ENCODE measurements around the gene ST6GALNAC5. TPM values are rescaled to one million over a fixed set of nuclear protein-coding genes. Genes with fewer than 3 reads are reported as not detected.

ST6GALNAC5 gene
- total RNA-seq, 2 donors from 2014 or later, result not detected

DNA sequence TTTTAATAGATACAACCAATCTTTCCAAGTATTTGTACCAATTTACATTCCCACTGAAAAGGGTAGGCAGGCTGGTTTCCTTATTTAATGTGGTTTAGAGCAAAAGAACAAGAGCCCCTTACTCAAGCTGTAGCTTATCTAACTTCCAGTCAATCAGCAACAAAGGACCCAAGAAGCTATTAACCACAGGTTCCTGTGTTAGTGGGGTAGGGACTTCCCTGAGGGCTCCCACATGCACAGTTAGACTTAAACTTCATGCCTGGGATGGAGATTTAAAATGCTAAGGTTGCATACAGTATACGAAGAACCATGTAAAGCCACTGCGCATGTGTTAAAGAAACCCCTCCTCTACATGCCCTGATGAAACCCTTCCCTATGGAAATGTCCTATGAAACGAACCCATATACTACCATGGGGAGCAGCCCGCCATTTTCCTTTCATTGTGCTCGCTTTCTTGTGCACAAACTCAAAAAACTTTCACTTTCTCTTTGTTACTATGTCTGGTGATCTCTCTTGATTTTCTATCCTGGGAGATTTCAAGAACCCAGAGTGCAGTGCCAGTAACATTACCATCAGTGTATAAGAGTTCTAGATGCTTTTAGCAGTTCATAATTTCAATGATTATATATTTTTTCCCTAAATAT lies 23.3 kb upstream of the ST6GALNAC5 start:
- Mint-ChIP-seq H3K27ac (no peak overlapping the region), H3K4me3 (no peak overlapping the region), H3K4me1 (peaks cover 4% of the 10 kb centered on the region), H3K27me3 (no peaks in the 10 kb centered on the region), H3K36me3 (ENCODE audit: low read depth) (no peaks in the 10 kb centered on the region)
- DNase-seq, result no peak
- H3K9me3 ChIP-seq (ENCODE audit: control insufficient read depth, low read length, poor library complexity, severe bottlenecking), result no peaks in the 10 kb centered on the region
- peak; percentile 32 for ATAC-seq

DNA sequence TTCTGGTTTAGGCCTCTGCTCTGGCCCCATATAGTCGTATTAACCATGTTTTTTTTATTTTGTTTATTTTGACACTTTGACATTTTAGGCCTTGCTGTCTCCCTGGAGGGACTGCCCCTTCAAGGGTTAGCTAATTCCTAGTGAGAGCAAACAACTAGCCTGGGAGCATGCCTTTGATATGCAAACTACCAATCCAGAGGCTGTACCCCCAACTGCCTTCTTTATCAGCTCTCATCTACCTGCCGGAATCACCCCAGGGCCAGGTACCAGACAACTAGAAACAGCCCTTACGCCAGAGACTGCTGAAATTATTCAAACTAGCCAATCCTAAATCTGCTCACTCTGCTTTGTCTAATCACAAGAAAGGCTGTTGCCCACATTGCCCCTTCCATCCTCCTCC lies 13.0 kb upstream of the ST6GALNAC5 start:
- ATAC-seq (no peak), DNase-seq (no peak)
- Mint-ChIP-seq H3K27me3 (peaks cover 9% of the 10 kb centered on the region), H3K4me3 (no peak overlapping the region), H3K4me1 (no peaks in the 10 kb centered on the region), H3K27ac (no peak overlapping the region), H3K36me3 (ENCODE audit: low read depth) (no peaks in the 10 kb centered on the region)
- H3K9me3 ChIP-seq (ENCODE audit: control insufficient read depth, low read length, poor library complexity, severe bottlenecking), result no peaks in the 10 kb centered on the region

- Mint-ChIP-seq H3K27ac (no peak overlapping the region), H3K4me3 (no peak overlapping the region), H3K4me1 (no peaks in the 10 kb centered on the region), H3K36me3 (ENCODE audit: low read depth) (no peaks in the 10 kb centered on the region), H3K27me3 (peaks cover 11% of the 10 kb centered on the region)
- no peak for ATAC-seq
- no peak for DNase-seq
- no peaks in the 10 kb centered on the region for H3K9me3 ChIP-seq (ENCODE audit: control insufficient read depth, low read length, poor library complexity, severe bottlenecking)
Observed at GRCh38 chr1:76856104-76856503, 11.2 kb upstream of the ST6GALNAC5 start.

GRCh38 chr1:76857138-76857537 lies 10.1 kb upstream of the ST6GALNAC5 start:
- H3K27ac Mint-ChIP-seq, result no peak overlapping the region
- no peak overlapping the region for H3K4me3 Mint-ChIP-seq
- peaks cover 11% of the 10 kb centered on the region for H3K27me3 Mint-ChIP-seq
- no peak for ATAC-seq
- no peak for DNase-seq
- no peaks in the 10 kb centered on the region for H3K4me1 Mint-ChIP-seq
- no peaks in the 10 kb centered on the region for H3K9me3 ChIP-seq (ENCODE audit: control insufficient read depth, low read length, poor library complexity, severe bottlenecking)
- H3K36me3 Mint-ChIP-seq (ENCODE audit: low read depth), result no peaks in the 10 kb centered on the region

- Mint-ChIP-seq H3K27me3 (peaks cover 17% of the 10 kb centered on the region), H3K4me1 (no peaks in the 10 kb centered on the region), H3K36me3 (ENCODE audit: low read depth) (no peaks in the 10 kb centered on the region), H3K4me3 (no peak overlapping the region), H3K27ac (no peak overlapping the region)
- ATAC-seq, result no peak
- H3K9me3 ChIP-seq (ENCODE audit: control insufficient read depth, low read length, poor library complexity, severe bottlenecking), result no peaks in the 10 kb centered on the region
- DNase-seq, result no peak
Observed at GRCh38 chr1:76857973-76858372, 9.3 kb upstream of the ST6GALNAC5 start.

DNA sequence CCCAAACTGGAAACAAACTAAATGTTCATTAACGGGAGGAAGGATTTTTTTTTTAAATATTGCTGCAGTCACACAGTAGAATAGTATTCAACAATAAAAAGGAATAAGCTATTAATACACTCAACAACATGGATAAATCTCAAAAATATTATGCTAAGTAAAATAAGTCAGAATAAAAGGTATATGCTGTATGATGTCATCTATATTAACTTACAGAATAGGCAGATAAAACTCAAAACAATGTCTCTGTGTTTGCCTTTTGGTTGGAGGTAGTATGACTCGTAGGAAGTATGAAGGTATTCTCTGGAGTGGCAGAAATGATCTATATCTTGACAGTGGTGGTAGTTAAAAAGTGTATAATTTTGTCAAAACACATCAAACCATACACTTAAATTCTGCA lies 6.1 kb upstream of the ST6GALNAC5 start:
- H3K4me1 Mint-ChIP-seq, result no peaks in the 10 kb centered on the region
- peaks cover 42% of the 10 kb centered on the region for H3K27me3 Mint-ChIP-seq
- no peak for ATAC-seq
- H3K4me3 Mint-ChIP-seq, result no peak overlapping the region
- H3K36me3 Mint-ChIP-seq (ENCODE audit: low read depth), result no peaks in the 10 kb centered on the region
- H3K9me3 ChIP-seq (ENCODE audit: control insufficient read depth, low read length, poor library complexity, severe bottlenecking), result no peaks in the 10 kb centered on the region
- no peak overlapping the region for H3K27ac Mint-ChIP-seq
- no peak for DNase-seq

DNA sequence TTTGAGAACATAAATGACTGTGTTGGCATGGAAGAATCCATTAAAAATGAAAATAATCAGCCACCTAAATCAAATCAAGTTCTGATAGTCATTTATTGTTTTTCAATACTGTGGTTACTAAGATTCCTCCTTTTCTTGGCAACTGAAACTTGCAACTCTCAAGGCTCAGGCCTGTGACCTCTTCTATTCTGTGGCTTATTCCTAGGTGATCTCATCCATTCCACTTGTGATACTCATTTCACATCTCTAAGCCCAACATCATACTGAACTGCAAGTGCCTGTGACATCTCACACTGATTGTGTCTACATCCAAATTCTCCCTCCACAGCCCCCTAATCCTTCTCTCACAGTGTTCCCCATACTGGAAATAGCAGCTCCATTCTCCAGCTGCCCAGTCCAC lies 4.8 kb upstream of the ST6GALNAC5 start:
- H3K27me3 Mint-ChIP-seq, result peaks cover 52% of the 10 kb centered on the region
- ATAC-seq (no peak), DNase-seq (no peak)
- H3K9me3 ChIP-seq (ENCODE audit: control insufficient read depth, low read length, poor library complexity, severe bottlenecking), result no peaks in the 10 kb centered on the region
- H3K27ac Mint-ChIP-seq, result no peak overlapping the region
- no peak overlapping the region for H3K4me3 Mint-ChIP-seq
- peaks cover under 1% of the 10 kb centered on the region for H3K4me1 Mint-ChIP-seq
- no peaks in the 10 kb centered on the region for H3K36me3 Mint-ChIP-seq (ENCODE audit: low read depth)

DNA sequence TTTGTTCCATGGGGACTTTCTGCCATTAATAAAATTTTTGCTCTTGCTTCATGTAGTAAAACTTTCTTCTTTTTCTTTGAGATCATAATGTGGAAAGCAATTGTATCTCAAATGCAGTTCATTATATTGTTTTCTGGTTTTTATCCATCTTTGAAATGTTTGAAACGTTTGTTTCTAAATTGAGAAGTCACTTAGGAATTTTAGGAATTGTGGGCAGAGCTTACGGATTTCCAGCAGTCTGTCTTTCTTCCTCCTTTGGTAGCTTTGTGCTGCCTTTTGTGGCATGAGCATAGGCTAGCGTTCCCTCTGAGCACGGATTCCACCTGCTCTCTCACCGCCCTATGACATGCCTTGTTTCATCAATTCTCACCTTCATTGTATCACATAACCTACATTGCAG lies 2.9 kb upstream of the ST6GALNAC5 start:
- no peak for DNase-seq
- peaks cover 4% of the 10 kb centered on the region for H3K4me1 Mint-ChIP-seq
- no peak overlapping the region for H3K4me3 Mint-ChIP-seq
- no peak overlapping the region for H3K27ac Mint-ChIP-seq
- H3K9me3 ChIP-seq (ENCODE audit: control insufficient read depth, low read length, poor library complexity, severe bottlenecking), result no peaks in the 10 kb centered on the region
- peaks cover 53% of the 10 kb centered on the region for H3K27me3 Mint-ChIP-seq
- no peak for ATAC-seq
- no peaks in the 10 kb centered on the region for H3K36me3 Mint-ChIP-seq (ENCODE audit: low read depth)

- Mint-ChIP-seq H3K27ac (no peak overlapping the region), H3K27me3 (peaks cover 66% of the 10 kb centered on the region)
Observed at GRCh38 chr1:76865696-76866286, 1.5 kb upstream of the ST6GALNAC5 start.

GRCh38 chr1:76866566-76866965 lies 714 bp upstream of the ST6GALNAC5 start:
- Mint-ChIP-seq H3K4me1 (peaks cover 4% of the 10 kb centered on the region), H3K36me3 (ENCODE audit: low read depth) (no peaks in the 10 kb centered on the region), H3K27ac (no peak overlapping the region), H3K27me3 (peaks cover 74% of the 10 kb centered on the region), H3K4me3 (no peak overlapping the region)
- H3K9me3 ChIP-seq (ENCODE audit: control insufficient read depth, low read length, poor library complexity, severe bottlenecking), result no peaks in the 10 kb centered on the region
- DNase-seq (no peak), ATAC-seq (no peak)

More at GRCh38 chr1:76865696-76866286, 1.5 kb upstream of the ST6GALNAC5 start:
- Mint-ChIP-seq H3K4me1 (peaks cover 4% of the 10 kb centered on the region), H3K36me3 (ENCODE audit: low read depth) (no peaks in the 10 kb centered on the region), H3K4me3 (no peak overlapping the region)
- no peaks in the 10 kb centered on the region for H3K9me3 ChIP-seq (ENCODE audit: control insufficient read depth, low read length, poor library complexity, severe bottlenecking)
- no peak for DNase-seq
- ATAC-seq, result no peak

DNA sequence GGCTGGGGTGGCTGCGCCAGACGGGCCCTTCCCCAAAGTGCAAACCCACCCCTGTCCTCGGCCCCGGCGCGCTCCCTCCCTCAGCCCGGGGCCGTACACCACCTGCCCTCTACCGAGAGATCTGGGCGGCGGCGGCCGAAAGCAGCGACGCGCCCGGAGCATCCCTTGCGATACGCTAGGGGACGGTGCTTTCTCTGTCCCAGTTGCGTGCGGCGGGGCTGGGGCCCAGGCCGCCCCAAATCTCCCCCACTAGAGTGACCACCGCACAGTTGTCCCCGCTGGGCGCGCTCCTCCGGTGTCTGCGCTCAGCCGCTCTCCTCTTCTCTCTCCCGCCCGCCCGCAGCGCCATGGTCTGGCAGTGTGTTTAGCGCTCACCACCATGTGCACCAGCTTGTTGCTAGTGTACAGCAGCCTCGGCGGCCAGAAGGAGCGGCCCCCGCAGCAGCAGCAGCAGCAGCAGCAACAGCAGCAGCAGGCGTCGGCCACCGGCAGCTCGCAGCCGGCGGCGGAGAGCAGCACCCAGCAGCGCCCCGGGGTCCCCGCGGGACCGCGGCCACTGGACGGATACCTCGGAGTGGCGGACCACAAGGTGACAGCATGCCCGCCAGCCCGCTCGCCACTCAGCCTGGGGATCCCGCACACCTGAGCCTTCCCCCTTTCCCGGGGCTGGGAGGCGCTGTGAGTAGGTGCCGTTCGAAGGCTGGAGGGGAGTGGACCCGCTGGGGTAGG lies 1.0 kb downstream of the ST6GALNAC5 start:
- Mint-ChIP-seq H3K4me3 (peak overlapping the region; percentile 80), H3K36me3 (ENCODE audit: low read depth) (no peaks in the 10 kb centered on the region), H3K4me1 (peaks cover 6% of the 10 kb centered on the region), H3K27me3 (peaks cover 66% of the 10 kb centered on the region), H3K27ac (no peak overlapping the region)
- H3K9me3 ChIP-seq (ENCODE audit: control insufficient read depth, low read length, poor library complexity, severe bottlenecking), result no peaks in the 10 kb centered on the region
- ATAC-seq, result peak; percentile 49
- no peak for DNase-seq

DNA sequence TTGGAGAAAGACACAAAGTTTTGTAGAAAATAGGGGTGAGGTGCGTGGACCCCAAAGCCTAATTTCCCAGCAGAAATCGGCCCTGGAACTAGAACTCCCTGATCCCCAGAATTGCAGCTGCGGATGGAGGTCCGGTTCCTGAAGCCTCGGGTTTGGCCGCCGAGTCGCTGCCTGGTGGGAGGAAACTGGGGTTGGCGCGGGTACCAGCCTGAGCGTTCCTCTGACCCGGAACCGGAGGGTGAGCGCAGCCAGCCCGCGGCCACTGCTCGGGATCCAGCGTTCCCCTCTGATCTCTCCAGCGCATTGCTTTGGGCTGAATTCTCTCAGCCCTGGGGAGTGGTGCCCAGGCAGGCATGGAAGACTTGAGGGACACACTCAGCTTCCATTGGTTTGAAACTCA lies 1.6 kb downstream of the ST6GALNAC5 start:
- ATAC-seq (no peak), DNase-seq (no peak)
- Mint-ChIP-seq H3K27ac (no peak overlapping the region), H3K36me3 (ENCODE audit: low read depth) (no peaks in the 10 kb centered on the region), H3K4me3 (peak overlapping the region; percentile 80), H3K27me3 (peaks cover 63% of the 10 kb centered on the region), H3K4me1 (peaks cover 6% of the 10 kb centered on the region)
- H3K9me3 ChIP-seq (ENCODE audit: control insufficient read depth, low read length, poor library complexity, severe bottlenecking), result no peaks in the 10 kb centered on the region

DNA sequence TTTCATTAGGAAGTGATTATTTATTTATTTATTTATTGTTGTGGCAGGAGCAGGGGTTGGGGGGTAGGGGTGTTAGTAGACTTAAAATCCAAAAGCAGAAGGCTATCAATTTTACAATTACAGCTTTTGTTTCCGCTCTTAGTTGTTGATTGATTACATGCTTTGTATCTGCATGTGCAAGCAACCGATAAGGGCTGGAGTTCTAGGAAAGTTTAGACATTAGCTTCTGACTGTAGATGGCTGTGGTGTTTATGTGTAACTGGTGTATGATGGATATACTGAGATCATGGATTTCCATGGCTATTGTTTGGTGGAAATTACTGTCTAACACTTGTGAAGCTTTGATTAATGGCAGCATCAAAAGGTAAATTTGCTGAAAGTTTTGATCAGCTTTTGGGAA lies 2.8 kb downstream of the ST6GALNAC5 start:
- no peak for ATAC-seq
- Mint-ChIP-seq H3K27ac (no peak overlapping the region), H3K36me3 (ENCODE audit: low read depth) (no peaks in the 10 kb centered on the region), H3K27me3 (peaks cover 55% of the 10 kb centered on the region), H3K4me1 (peaks cover 6% of the 10 kb centered on the region), H3K4me3 (no peak overlapping the region)
- no peaks in the 10 kb centered on the region for H3K9me3 ChIP-seq (ENCODE audit: control insufficient read depth, low read length, poor library complexity, severe bottlenecking)
- no peak for DNase-seq
